ENCODE measurements around the gene SIM2. TPM values are rescaled to one million over a fixed set of nuclear protein-coding genes. Genes with fewer than 3 reads are reported as not detected.

The SIM2 gene
- total RNA-seq, 2 experiments from 2014 or later: not detected

DNA sequence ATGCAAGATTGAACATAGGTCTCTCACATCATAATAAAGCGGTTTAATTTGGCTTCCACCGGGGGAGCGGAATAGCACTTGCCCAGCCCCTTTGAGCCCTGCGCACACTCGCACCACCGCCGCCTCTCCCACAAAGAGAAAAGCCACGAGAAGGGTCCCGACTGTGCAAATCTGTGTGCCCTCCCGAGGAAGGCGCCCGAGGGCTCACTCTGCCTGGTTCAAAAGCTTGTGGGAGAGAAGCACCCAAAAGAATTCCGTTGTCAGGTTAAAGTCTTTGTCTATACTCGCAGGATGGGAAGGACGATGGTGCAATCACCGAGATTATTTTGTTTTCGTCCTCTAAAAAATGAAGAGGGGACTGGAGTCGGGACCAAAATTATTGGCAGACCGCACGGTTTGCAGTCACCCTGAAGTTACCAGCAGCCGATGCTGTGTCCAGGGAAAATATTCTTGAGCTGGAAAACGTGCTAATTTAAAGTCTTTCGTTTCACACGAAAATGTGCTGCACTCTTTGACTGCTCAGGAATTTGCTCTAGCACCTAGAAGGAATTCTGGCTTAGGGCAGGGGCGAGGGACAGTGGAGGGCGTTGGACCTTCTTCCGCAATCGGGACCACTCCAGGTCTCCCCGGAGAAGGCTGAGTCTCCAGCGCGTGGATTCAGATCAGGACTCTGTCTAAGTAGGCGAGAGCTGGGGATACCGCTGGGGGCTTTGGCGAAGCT is 6.6 kb upstream of the SIM2 start:
- BruUV-seq (replicated peaks): no TSS peak
- Histone ChIP-seq H2AFZ (ENCODE audit: low read length) (no peak overlapping the region), H3K4me2 (ENCODE audit: low read length) (no peak overlapping the region), H3K4me3 (ENCODE audit: low read depth, low read length, poor library complexity, severe bottlenecking) (no peak overlapping the region), H3K4me1 (ENCODE audit: insufficient read depth, low read length, poor library complexity, severe bottlenecking) (no peaks in the 10 kb centered on the region), H3K79me2 (ENCODE audit: insufficient read depth, low read depth, low read length) (no peaks in the 10 kb centered on the region), H3K9me3 (ENCODE audit: low read length) (no peaks in the 10 kb centered on the region), H3K9me2 (ENCODE audit: insufficient read depth, low read length) (no peaks in the 10 kb centered on the region), H3K36me3 (ENCODE audit: insufficient read depth, low read length) (no peaks in the 10 kb centered on the region), H3K27ac (ENCODE audit: low read depth, low read length, poor library complexity, severe bottlenecking) (no peak overlapping the region), H4K20me1 (ENCODE audit: insufficient read depth, low read length) (no peaks in the 10 kb centered on the region)
- DNase-seq (ENCODE audit: low spot score): no peak
- TF ChIP-seq, protein P1, sequence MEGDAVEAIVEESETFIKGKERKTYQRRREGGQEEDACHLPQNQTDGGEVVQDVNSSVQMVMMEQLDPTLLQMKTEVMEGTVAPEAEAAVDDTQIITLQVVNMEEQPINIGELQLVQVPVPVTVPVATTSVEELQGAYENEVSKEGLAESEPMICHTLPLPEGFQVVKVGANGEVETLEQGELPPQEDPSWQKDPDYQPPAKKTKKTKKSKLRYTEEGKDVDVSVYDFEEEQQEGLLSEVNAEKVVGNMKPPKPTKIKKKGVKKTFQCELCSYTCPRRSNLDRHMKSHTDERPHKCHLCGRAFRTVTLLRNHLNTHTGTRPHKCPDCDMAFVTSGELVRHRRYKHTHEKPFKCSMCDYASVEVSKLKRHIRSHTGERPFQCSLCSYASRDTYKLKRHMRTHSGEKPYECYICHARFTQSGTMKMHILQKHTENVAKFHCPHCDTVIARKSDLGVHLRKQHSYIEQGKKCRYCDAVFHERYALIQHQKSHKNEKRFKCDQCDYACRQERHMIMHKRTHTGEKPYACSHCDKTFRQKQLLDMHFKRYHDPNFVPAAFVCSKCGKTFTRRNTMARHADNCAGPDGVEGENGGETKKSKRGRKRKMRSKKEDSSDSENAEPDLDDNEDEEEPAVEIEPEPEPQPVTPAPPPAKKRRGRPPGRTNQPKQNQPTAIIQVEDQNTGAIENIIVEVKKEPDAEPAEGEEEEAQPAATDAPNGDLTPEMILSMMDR (conservative IDR thresholded peaks at IDR 0.05; ENCODE audit: low read length): no peak
- TF ChIP-seq EZH2phosphoT487 (IDR thresholded peaks at IDR 0.05; ENCODE audit: borderline replicate concordance, low read depth, low read length): no peak
- intact Hi-C loops (cut with micrococcal nuclease; ENCODE audit: unreplicated experiment): no loop called here
- ChIA-PET CTCF (ENCODE audit: unreplicated experiment) (no interaction called here), POLR2A (no interaction called here)

DNA sequence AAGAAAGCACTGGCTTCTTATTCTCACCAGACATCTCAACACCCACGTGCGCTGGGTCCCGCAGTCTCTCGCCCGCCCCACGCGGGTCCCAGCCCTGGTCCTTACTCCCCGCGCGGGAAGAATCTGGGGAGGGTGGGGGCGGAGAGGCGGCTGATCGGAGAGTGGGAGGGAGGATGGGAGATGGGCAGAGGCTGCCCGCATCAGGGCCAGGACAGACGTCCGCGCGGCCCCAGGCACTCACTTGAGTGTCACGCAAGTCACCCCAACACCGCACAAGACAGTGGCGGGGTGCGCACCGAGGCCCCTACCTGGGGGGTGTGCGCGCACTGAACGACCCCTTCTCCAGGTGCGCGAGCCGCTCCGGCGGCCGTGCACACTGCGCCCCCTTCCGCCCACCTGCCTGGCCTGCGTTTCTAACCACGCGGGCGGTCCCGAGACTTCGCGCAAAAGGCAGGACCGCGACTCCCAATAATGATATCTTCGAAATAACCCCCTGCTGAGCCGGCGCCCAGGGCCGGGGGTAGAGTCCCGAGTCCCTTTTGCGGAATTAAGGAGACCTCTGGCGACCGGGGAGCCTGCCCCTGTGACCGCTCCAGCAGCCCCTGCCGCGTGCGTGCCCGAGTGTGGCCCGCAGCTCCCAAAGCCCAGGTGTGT is 6.0 kb upstream of the SIM2 start:
- intact Hi-C loops (cut with micrococcal nuclease; ENCODE audit: unreplicated experiment): no loop called here

More for the DNA sequence above, 6.0 kb upstream of the SIM2 start:
- TF ChIP-seq, protein P1 (conservative IDR thresholded peaks at IDR 0.05; ENCODE audit: low read length): no peak
- TF ChIP-seq EZH2phosphoT487 (IDR thresholded peaks at IDR 0.05; ENCODE audit: borderline replicate concordance, low read depth, low read length): no peak
- Histone ChIP-seq H3K4me1 (ENCODE audit: insufficient read depth, low read length, poor library complexity, severe bottlenecking) (no peaks in the 10 kb centered on the region), H3K9me2 (ENCODE audit: insufficient read depth, low read length) (no peaks in the 10 kb centered on the region), H3K4me3 (ENCODE audit: low read depth, low read length, poor library complexity, severe bottlenecking) (no peak overlapping the region), H4K20me1 (ENCODE audit: insufficient read depth, low read length) (no peaks in the 10 kb centered on the region), H3K79me2 (ENCODE audit: insufficient read depth, low read depth, low read length) (no peaks in the 10 kb centered on the region), H3K36me3 (ENCODE audit: insufficient read depth, low read length) (no peaks in the 10 kb centered on the region), H3K27ac (ENCODE audit: low read depth, low read length, poor library complexity, severe bottlenecking) (no peak overlapping the region), H2AFZ (ENCODE audit: low read length) (no peak overlapping the region), H3K4me2 (ENCODE audit: low read length) (no peak overlapping the region), H3K9me3 (ENCODE audit: low read length) (no peaks in the 10 kb centered on the region)
- no TSS peak for BruUV-seq (replicated peaks)
- DNase-seq (ENCODE audit: low spot score): no peak
- POLR2A ChIA-PET: no interaction called here
- CTCF ChIA-PET (ENCODE audit: unreplicated experiment): no interaction called here

All from OCI-LY7 (cell line).